Skeletal muscle cell (primary cell): Measurements from ENCODE around the gene UPP2.

Experiments
- DNase-seq: peaks from one replicate; pipeline ENCODE4 v3.0.0-alpha.2; 2010; ENCODE audit warnings: low read depth
- H3K4me3 ChIP-seq: 2 replicates; pipeline ENCODE4 v1.5.1; 2011; ENCODE audit warnings: low read depth, mild to moderate bottlenecking, control low read depth, low read length, moderate library complexity

Gene UPP2

DNA sequence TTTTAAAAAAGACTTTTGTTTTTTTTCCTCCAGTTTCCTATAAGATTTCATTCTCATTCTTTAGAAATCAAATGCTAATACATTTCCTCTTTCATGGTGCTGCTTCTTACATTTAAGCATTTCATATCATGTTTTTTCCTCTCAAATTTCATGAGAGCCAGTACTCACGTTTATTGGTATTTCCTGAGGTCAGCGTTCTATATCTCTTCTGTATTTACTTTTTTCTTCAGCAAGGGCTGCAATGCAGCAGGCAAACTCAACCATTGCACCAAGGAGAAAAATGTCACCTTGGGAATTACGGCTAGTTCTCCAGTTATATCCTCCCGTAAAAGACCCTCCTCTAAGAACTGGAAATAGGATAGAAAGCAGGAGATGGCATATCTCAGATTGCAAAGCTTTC is 32.4 kb downstream of the UPP2 start:
- DNase-seq, result no peak
- H3K4me3 ChIP-seq, result no peak overlapping the region

- no peak overlapping the region for H3K4me3 ChIP-seq
- DNase-seq, result no peak
These were observed 33.0 kb downstream of the UPP2 start for GRCh38 chr2:158134655-158135054.

- DNase-seq, result no peak
- H3K4me3 ChIP-seq, result no peak overlapping the region
These were observed 33.4 kb downstream of the UPP2 start for GRCh38 chr2:158135096-158135495.

- H3K4me3 ChIP-seq, result no peak overlapping the region
- no peak for DNase-seq
These were observed 36.6 kb downstream of the UPP2 start for GRCh38 chr2:158138255-158138654.

- H3K4me3 ChIP-seq, result no peak overlapping the region
- DNase-seq, result no peak
These were observed 38.5 kb downstream of the UPP2 start for GRCh38 chr2:158140201-158140600.

DNA sequence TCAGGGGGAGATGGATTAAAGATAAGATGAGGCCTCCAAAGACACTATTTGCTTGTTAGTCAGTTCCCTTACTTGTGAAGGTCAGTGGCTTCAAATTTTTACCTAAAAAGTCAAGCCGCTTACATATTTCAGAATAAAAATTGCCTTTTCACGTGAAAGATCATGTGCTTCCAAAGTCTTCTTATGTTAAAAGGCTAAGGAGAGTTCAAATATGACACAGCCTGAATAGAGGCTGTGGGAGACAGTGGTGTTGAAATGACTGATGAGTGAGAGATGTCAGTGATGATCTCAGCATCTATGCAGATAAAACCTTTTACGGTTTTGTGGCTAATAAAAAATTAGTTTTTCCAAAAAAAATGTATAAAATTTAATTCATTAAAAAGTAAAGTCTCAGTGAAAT is 40.5 kb downstream of the UPP2 start:
- no peak for DNase-seq
- no peak overlapping the region for H3K4me3 ChIP-seq

GRCh38 chr2:158142568-158143332 is 41.1 kb downstream of the UPP2 start:
- no peak for DNase-seq
- H3K4me3 ChIP-seq, result no peak overlapping the region

- DNase-seq, result no peak
- no peak overlapping the region for H3K4me3 ChIP-seq
These were observed 42.2 kb downstream of the UPP2 start for GRCh38 chr2:158143703-158144360.

DNA sequence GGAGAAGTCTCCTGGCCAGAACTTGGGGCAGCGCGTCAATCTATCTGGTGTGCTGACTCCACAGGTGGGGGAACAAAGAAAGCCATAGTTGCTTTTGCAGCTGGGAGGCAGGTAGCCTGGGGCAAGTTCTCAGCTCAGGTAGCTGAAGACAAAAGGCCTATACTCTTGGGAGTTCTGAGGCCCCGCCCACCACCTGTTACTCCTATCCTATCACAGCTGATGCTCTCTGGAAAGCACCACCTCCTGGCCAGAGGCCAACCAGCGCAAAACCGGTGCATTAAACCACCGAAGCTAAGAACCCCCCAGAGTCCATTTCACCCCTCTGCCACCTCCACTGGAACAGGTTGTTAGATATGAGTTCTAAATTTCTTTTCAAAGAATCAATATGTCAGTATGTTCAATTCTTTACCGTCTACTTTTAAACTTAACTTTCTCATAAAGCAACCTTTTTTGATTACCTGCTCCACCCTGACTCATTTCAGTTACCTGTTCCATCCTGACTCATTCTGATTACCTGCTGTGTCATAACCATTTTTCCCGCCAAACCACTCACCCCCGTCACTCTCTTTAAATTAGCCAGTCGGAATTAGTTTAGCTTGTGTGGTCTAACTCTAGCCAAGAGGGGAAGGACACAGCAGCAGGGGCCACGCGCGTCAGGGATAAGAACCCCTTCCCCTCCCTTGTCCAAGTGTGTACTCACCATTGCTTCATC is 43.4 kb downstream of the UPP2 start:
- no peak overlapping the region for H3K4me3 ChIP-seq
- DNase-seq, result no peak

DNA sequence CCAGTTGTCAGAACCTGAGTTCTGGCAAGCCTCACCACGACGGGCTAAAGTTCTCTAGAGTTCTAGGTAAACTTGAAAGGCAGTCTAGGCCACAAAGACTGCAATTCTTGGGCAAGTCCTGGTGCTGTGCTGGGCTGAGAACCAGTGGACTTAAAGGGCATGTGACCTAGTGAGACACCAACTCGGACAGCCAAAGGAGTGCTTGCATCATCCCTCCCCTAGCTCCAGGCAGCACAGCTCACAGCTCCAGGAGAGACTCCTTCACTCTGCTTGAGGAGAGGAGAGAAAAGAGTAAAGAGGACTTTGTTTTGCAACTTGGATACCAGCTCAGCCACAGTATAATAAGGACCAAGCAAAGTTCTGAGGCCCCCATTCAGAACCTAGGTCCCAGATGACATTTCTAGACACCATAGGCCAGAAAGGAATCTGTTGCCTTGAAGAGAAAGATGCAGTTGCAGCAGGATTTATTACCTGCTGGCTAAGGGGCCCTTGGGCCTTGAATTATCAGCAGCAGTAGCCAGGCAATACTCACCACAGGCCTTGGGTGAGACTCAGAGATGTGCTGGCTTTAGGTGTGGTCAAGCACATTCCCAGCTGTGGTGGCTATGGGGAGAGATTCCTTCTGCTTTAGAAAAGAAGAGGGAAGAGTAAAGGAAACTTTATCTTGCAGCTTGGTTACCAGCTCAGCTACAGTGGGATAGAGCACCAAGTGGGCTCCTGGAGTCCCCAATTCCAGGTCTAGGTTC is 51.8 kb downstream of the UPP2 start:
- DNase-seq, result no peak
- H3K4me3 ChIP-seq, result no peak overlapping the region

DNA sequence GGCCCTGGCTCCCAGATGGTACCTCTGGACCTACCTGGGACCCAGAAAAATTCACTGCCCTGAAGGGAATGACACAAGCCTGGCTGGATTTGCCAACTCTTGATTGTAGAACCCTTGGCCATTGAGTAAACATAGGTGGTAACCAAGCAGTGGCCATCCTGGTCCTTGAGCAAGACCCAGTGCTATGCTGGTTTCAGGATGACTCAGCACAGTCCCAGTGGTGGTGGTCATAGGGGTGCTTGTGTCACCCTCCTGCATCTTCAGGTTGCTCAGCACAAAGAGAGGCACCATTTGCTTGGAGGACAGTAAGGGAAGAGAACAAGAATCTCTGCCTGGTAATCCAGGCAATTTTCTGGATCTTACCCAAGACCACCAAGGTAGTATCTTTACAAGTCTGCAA is 52.9 kb downstream of the UPP2 start:
- H3K4me3 ChIP-seq, result no peak overlapping the region
- DNase-seq, result no peak

DNA sequence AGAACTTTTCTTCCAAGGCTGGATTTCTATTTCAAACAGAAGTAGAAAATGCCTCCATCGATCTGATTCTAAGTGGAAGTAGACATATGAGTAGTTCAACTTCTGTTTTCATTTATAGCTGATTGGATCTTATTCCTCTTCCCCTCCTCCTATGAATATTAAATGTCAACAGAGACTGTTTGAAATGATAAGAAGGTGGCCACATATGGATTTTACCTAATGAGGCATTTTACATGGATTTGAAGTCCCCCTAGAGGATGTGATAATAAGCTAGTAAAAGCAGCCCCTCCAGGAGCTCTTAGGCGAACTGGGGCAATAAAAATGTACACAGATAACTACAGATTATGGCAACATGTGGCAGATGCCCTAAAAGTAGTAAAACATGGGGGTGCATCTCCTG is 71.0 kb downstream of the UPP2 start:
- H3K4me3 ChIP-seq, result no peak overlapping the region
- no peak for DNase-seq

GRCh38 chr2:158174495-158174894 is 72.8 kb downstream of the UPP2 start:
- DNase-seq, result no peak
- H3K4me3 ChIP-seq, result no peak overlapping the region

DNA sequence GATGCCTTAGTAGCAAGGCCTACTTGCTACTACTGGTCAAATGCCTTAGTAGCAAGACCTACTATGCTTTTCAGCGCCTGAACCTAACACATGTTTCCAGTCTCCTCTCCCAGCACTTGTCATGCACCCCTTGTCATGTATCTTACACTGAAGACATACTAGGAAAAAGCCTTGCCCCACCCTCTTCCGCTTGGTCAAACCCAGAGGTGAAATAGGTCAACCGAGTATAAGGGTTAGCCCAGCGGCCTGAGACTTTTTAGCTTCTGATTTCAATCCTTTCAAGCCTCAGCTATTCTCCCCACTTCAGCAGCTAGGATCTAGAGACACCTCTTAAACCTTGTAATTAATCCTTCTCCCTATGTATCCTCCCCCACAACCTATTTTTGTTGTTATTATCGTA is 73.3 kb downstream of the UPP2 start:
- H3K4me3 ChIP-seq, result no peak overlapping the region
- DNase-seq, result no peak

GRCh38 chr2:158178646-158179045 is 77.0 kb downstream of the UPP2 start:
- no peak for DNase-seq
- no peak overlapping the region for H3K4me3 ChIP-seq

GRCh38 chr2:158179660-158180059 is 78.0 kb downstream of the UPP2 start:
- no peak for DNase-seq
- H3K4me3 ChIP-seq, result no peak overlapping the region

DNA sequence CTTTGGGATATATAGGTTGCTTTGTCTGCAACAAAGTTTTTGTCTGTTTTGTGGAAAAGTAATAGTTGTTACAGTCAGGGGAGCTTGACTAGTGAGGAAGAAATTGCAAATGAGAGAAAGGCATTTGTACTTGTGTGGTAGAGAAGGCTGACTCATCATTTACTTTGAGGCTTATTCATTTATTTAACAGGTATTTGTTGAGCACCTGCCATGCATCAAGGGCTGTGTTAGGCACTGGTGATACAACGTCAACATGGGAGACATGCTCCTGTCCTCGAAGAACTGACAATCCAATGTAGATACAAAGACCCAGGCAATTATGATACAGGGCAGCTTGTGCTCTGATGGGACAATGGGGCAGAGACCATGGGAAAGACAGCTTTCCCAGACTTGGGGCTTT is 79.5 kb downstream of the UPP2 start:
- no peak overlapping the region for H3K4me3 ChIP-seq
- DNase-seq, result no peak

- no peak for DNase-seq
- H3K4me3 ChIP-seq, result no peak overlapping the region
These were observed 81.1 kb downstream of the UPP2 start for GRCh38 chr2:158182676-158183295.

DNA sequence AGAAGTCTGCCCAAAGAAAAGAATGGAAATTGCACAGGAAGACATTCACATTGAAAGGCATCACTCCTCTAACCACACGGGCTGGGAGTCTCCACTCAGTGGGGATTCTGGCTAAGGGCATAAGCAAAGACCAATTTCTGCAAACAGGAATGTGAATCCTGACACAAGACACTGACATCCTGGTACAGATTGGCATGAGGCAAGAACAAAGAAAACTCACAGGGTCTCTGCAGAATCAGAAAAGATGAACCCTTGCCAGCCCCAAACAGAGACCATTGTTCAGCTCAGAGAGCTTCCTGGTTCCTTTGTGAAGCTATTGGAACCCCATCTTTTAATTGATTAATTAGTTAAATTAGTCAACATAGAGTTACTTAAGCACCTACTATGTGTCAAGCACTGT is 82.3 kb downstream of the UPP2 start:
- no peak for DNase-seq
- no peak overlapping the region for H3K4me3 ChIP-seq
